ENCODE measurements around the gene RGCC. TPM values are rescaled to one million over a fixed set of nuclear protein-coding genes. Genes with fewer than 3 reads are reported as not detected.

Gene RGCC
- total and polyA plus RNA-seq, 2 donors (not counting 3 experiments of a cell fraction or from before 2014, with no cell fraction given): 112 to 138 TPM

DNA sequence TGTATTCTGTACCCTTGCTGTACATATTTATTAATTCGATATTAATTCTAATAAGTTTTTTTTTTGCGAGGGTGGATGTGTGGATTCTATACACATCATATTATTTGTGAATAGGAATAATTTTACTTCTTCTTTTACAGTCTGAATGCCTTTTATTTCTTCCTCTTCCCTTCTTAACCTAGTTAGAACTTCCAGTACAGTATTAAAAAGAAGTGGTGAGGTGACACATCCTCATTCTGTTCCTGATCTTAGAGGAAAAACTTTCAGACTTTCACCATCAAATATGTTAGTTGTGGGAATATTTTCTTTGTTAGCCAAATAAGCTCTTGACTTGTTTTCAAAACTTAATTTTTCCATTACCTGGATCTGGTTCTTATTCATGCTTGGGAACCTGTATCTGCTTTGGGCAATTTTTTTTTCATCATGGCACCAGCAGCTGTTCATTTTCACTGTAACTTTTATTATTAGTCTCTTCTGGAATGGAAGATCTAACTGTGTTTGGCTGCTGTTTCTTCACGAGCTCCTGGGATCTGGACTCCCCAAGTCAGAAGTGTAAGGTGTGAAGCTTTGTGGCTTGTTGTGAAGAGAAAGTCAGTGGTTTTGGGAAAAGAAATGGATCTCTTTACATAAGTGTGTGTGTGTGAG is 33.1 kb downstream of the RGCC start:
- no TSS peak for BruUV-seq (replicated peaks)
- DNase-seq (ENCODE audit: low read depth, low spot score) (no peak), FAIRE-seq (no peak)
- no peak overlapping the region for H3K27ac ChIP-seq (ENCODE audit: insufficient read depth, low read depth, low read length)
- ChIA-PET POLR2A (no interaction called here), CTCF (interaction anchor here (0.6 kb wide), 1 partner anchor 73 kb away, joined by 3 read pairs; no protein-coding TSS in a partner anchor)
- H4K20me1 ChIP-seq (replicated peaks; ENCODE audit: control insufficient read depth, extremely low read depth, insufficient read depth, low read length): no peaks in the 10 kb centered on the region
- no peak overlapping the region for H3K4me2 ChIP-seq (ENCODE audit: insufficient read depth, low read length)
- H3K79me2 ChIP-seq (ENCODE audit: control insufficient read depth, insufficient read depth, low read length): no peaks in the 10 kb centered on the region
- H2AFZ ChIP-seq (ENCODE audit: low read depth, low read length): no peak overlapping the region
- H3K9me1 ChIP-seq (replicated peaks; ENCODE audit: control insufficient read depth, extremely low read depth, insufficient read depth, low read length): no peaks in the 10 kb centered on the region
- H3K9me3 ChIP-seq (replicated peaks; ENCODE audit: control insufficient read depth, insufficient read depth, low read length): no peaks in the 10 kb centered on the region
- H3K9ac ChIP-seq (replicated peaks; ENCODE audit: extremely low read depth, insufficient read depth, low read length): no peak overlapping the region
- no peaks in the 10 kb centered on the region for H3K36me3 ChIP-seq (ENCODE audit: control insufficient read depth in 2 of 2, extremely low read depth in 1 of 2, insufficient read depth in 2 of 2, low read length in 2 of 2)
- peaks cover 0 to 4% of the 10 kb centered on the region in 2 experiments for H3K27me3 ChIP-seq (ENCODE audit: control insufficient read depth in 2 of 2, insufficient read depth in 2 of 2, low read length in 2 of 2)
- H3K4me1 ChIP-seq (ENCODE audit: control insufficient read depth, extremely low read depth, insufficient read depth, low read length): peaks cover 4% of the 10 kb centered on the region
- no peak overlapping the region for H3K4me3 ChIP-seq (replicated peaks in 1 of 3; ENCODE audit: insufficient read depth in 1 of 3, low read depth in 1 of 3, low read length in 3 of 3)
- TF ChIP-seq POLR2A (IDR thresholded peaks at IDR 0.05; ENCODE audit: low read depth, low read length) (no peak), MYC (IDR thresholded peaks at IDR 0.05; ENCODE audit: low read depth, low read length) (no peak), FOS (IDR thresholded peaks at IDR 0.05; ENCODE audit: borderline replicate concordance, insufficient read depth, low read length) (no peak), JUN (IDR thresholded peaks at IDR 0.05; ENCODE audit: borderline replicate concordance, insufficient read depth, insufficient read length, low read depth) (no peak)
- TF ChIP-seq, protein P1, sequence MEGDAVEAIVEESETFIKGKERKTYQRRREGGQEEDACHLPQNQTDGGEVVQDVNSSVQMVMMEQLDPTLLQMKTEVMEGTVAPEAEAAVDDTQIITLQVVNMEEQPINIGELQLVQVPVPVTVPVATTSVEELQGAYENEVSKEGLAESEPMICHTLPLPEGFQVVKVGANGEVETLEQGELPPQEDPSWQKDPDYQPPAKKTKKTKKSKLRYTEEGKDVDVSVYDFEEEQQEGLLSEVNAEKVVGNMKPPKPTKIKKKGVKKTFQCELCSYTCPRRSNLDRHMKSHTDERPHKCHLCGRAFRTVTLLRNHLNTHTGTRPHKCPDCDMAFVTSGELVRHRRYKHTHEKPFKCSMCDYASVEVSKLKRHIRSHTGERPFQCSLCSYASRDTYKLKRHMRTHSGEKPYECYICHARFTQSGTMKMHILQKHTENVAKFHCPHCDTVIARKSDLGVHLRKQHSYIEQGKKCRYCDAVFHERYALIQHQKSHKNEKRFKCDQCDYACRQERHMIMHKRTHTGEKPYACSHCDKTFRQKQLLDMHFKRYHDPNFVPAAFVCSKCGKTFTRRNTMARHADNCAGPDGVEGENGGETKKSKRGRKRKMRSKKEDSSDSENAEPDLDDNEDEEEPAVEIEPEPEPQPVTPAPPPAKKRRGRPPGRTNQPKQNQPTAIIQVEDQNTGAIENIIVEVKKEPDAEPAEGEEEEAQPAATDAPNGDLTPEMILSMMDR (IDR thresholded peaks at IDR 0.05; ENCODE audit: extremely low read depth in 1 of 2, insufficient read depth in 1 of 2, low read depth in 1 of 2, low read length in 2 of 2): no peak
- TF ChIP-seq, protein P2, sequence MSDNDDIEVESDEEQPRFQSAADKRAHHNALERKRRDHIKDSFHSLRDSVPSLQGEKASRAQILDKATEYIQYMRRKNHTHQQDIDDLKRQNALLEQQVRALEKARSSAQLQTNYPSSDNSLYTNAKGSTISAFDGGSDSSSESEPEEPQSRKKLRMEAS (IDR thresholded peaks at IDR 0.05; ENCODE audit: insufficient read depth, insufficient read length): no peak
- intact Hi-C loops (cut with micrococcal nuclease): no loop called here
- dilution Hi-C loops (cut with MboI; ENCODE audit: extremely low pct_ligation_motif_present, low sequenced_read_pairs): no loop called here
